HG03045 (cell line): ENCODE results near the gene CYTIP.
A peak's percentile ranks its signal among the peaks of the same experiment; 100 is the strongest.

Experiments
- ATAC-seq: cut with Tn5 transposase; IDR thresholded peaks from one replicate; pipeline ENCODE4 v1.9.1; 2021; ENCODE audit warnings: mild to moderate bottlenecking, moderate library complexity; ENCODE audit not compliant: unreplicated experiment

The CYTIP gene

DNA sequence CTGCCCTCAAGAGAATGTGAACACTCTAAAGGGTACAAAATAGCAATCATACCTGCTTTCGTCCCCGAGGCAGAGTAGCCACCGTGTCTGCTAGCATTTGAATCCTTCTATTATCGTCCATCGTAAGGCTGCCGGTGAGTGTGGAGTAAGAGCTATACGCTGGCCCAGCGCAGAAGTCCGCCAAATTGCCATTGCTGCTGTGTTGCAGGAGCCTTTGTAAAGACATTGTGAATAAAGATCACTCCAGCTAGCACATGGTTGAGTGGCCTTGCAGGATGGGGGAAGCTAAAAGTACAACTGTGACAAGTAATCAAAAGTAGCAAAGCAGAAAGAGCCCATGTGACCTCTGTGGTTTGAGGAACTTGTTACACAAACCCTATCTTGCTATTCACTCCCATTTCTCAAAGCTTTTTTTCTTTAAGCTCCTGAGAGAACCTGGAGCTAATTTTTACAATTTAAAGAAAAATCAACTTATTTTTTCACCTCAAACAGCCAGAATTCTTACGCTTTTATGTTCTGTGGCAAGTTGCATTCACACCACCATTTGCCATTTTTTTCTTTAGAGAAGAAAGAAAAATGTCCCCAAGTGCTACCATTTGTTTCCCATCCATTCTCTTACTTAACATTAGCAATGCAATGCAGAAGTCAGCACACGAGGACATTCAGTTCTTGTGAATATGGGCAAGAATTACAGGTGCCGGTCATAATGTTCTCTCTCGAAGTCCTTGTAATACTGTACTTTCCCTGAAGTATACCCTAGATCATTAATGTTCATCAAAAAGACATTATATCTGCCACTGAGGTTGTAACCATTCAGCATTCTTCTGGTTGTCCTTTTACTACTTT, at the start of gene CYTIP:
CYTIP (minus strand) TSS at position 295 of the 846 bp plus-strand sequence; CDS start at position 226, 69 bp downstream.
- peak; percentile 43 for ATAC-seq

DNA sequence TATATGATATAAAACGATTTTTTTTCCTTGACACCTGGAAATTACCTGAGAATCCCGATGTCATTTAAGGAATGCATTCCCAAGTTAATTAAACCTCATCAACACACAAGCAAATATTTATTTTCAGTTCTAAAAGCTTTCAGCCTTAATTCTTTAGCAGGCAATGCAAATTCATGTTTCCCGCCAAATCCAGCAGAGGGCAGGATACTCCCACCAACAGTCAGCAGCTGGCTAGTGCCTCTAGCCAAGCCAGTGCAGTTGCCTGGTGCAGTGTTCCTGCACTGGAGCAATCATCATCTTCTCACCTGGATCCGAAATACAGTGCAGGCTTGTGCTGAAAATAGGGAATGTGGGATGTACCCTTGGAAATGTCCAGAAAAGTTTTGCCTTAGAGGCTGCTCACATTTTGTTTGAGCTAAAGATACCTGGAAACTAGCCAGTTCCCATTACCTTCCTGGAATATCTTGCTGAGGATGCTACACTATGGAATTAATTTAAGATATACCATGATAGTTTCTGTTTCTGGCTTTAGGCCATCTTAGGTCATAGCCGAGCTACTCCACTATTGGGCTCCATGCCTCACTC, 48.4 kb upstream of the CYTIP start:
- ATAC-seq: peak; percentile 91

DNA sequence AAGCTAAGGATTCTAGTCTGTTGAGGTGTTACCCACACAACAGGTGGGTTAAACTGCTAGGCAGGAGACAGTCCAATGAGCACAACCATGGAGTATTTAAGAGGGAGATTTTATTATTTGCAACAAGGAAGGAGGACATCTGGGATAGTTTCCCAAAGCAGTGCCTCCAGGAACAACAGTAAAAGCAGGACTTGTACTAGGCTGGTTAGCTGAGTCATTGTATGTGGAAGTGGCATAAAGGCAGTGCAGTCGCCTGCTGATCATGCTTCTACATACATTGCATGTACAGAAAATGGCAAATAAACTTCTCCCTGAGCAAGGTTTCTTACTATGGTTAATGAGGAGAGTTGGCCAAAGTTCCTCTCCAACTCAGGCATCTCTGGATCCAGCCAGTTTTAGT, 46.1 kb upstream of the CYTIP start:
- ATAC-seq: no peak

DNA sequence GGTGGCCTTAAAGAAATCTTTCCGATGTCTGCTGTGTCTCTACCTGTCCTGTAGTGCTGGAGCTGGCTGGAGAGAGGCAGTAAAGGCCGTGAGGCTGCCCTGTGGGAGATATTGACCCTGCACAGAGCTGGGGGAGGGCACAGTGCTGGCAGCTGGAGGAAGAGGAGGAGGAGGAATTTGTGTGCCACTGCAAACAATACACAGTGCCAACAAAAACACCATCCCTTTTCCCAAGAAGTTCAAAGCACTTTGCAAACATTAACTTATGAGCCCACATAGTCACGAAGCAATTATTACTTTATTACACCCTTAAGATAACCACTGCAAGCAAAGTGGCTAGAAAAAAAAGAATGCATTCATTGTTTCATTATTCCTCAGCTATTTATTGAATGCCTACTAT, 45.0 kb upstream of the CYTIP start:
- no peak for ATAC-seq

DNA sequence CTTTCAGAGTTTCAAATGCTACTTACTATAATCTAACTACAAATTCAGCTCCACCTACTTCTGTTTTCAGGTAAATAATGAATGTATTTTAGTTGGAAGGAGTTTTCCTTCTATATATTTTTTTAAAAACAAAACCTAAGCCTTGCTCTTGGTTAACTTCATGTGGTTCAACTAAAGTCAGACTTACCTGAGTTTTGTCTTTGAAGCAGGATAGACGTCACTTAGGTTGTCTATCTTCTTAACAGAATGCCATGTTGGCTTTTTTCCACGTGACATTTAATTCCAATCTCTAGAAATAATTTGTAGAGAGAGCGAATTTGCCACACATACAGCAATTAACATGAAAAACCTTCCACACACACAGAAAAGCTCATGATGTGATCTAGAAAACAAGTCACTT, 43.9 kb upstream of the CYTIP start:
- ATAC-seq: no peak

DNA sequence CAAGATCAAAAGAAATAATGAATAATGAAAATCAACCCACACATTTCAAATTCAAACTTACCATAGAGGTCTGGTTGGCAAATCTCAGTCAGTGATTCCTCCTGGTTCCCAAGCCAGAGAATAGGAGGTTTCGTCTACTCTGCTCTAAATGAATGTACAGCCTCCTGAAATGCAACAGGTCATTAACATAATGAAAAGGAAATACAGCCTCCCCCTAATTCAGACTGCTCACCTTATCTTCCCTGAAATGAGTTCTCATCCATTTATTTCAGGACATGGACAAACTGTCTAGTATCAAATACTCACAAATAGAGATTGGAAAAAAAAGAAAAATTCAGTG, 43.4 kb upstream of the CYTIP start:
- no peak for ATAC-seq

DNA sequence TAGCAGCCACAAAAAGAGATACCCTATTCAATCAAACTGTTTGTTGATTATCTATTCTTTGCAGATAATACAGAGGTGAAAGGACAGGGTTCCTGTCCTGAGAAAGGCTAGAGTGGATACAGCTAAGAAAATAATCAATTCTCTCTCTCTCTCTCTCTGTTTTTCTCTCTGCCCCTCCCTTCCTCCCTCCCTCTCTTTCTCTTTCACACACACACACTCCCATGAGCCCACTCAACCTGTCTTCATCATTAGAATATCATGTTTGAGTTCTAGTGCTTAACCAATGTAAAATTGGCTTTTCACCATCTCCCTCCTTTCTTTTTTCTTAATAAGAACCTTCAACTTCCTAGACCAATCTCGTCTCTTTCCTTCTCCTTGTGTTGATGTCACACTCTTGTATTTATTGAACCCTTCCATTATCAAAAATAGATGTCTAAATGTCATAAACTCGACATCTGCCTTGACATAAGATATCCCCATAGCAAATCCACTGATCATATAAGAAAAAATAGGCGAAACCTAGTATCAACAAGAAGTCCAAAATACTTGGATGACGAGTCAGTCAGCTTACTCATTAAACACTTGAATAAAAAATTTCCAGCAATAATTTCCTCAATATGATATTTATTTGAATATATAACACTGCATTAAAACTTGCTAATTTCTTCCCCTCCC, 42.8 kb upstream of the CYTIP start:
- no peak for ATAC-seq

DNA sequence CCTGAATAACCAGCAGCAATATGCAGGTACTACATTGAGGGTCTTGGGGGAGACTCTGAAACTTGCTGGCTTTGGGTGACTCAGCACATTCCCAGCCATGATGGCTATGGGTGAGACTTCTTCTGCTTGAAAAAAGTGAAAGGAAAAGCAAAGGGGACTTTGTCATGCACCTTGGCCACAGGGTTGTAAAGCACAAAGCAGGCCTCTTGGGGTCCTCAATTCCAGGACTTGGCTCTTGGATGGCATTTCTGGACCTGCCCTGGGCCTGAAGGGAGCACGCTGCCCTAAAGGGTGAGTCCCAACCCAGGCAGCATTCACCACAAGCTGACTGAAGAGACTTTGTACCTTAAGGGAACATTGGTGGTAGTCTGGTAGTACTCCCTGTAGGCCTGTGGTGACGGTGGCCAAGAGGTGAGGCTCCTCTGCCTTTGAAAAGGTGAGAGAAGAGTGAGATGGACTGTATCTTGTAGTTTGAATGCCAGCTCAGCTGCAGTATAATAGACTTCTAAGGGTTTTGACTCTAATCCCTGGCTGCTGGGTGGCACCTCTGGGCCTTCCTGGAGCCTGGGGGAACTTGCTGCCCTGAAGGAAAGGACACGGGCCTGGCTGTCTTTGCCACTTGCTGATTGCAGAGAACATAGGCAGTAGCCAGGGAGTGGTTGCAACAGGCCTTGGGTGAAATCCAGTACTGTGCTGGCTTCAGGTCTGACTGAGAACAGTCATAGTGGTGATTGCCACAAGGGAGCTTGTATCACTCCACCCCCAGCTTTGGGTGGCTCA, 36.5 kb upstream of the CYTIP start:
- peak; percentile 86 for ATAC-seq

DNA sequence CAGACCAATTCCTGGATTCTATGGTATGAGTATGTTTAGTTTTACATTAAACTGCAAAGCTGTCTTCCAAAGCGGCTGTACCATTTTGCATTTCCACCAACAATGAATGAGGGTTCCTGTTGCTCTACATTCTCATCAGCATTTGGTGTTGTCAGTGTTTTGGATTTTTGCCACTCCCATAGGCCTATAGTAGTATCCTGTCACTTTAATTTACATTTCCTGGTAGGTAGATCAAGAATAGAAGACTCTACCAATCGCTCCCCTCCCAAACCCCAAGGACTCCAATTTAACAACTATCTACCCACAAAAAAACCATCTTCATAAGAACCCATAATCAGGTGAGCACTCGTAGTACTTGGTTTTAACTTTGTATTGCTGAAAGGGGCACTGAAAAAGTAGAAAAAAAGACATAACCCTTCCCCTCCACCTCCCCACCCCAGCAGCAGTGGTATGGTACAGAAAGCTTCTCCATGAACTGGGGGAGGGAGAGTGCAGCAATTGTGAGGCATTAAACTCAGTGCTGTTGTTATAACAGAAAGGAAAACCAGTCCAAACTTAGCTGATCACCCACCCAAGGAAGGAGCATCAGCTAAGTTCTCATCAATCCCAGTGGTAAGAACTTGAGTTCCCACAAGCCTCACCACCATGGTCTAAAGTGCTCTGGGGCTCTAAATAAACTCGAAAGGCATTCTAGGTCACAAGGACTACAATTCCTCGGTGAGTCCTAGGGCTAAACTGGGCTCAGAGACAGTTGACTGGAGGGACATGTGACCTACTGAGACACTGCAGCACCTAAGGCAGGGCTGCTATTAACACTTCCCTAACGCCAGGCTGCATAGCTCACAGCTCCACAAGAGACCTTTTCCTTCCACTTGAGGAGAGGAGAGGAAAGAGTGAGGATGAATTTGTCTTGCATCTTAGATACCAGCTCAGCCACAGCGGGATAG, 35.5 kb upstream of the CYTIP start:
- ATAC-seq: peak; percentile 50

DNA sequence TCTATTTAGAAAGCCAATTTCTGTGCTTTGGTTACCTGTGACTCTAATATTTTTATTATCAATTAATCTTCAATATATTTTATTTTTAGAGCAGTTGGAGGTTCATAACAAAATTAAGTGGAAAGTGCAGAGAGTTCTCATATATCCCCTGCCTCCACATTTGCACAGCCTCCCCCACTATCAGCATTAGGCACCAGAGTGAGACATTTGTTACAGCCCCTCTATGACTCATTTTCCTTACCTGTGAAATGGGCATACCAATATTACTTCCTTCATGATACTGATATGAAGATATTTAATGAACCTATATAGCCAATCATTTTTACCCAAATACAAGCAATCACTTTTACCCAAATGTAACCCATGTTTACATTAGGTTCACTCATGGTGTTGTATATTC, 34.0 kb upstream of the CYTIP start:
- ATAC-seq: no peak

DNA sequence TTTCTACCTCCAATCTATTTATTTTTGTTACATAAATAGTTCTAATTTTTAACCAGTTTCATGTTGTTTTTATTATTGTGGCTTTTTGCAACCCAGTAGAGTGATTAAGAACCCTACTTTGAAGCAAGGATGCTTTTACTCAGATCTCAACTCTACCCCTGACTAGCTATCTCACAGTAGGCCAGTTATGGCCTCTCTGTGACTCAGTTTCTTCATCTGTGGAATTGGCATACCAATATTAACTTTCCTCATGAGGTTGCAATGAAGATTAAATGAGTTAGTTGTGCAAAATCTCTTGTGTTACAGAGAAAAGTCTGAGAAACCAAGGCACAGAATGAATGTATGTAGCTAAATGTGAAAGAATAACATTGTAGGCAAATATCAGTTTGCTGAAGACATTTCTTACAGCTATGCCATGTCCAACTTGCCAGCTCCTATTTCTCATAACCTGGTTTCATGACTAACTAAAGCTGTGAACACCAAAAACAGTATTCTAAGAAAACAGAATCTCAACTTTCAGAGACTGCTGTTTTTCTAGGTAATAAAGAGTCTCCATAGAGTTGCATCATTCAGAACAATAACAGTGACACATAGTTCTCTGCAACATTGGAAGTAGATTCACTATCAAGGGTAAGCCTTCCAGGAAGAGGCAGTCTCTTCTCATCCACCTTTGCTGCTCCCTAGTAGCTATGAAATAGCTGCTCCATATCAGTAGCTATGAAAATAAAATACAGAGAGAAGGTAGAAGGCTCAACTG, 33.2 kb upstream of the CYTIP start:
- no peak for ATAC-seq

DNA sequence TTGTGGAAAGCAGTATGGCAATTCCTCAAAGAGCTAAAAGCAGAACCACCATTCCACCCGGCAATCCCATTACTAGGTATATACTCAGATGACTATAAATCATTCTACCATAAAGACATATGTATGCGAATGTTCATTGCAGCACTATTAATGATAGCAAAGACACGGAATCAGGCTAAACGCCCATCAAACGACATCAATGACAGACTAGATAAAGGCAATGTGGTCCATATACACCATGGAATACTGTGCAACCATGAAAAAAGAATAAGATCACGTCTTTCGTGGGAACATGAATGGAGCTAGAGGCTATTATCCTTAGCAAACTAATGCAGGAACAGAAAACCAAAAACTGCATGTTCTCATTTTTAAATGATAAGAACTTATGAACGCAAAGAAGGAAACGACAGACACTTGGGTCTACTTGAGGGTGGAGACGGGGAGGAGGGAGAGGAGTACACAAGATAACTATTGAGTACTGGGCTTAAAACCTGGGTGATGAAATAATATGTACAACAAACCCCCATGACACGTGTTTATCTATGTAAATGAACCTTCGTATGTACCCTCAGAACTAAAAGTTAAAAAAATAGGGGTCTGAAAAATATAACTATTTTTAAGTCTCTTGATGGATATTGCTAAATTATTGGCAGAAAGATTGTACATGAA, 32.0 kb upstream of the CYTIP start:
- ATAC-seq: no peak

DNA sequence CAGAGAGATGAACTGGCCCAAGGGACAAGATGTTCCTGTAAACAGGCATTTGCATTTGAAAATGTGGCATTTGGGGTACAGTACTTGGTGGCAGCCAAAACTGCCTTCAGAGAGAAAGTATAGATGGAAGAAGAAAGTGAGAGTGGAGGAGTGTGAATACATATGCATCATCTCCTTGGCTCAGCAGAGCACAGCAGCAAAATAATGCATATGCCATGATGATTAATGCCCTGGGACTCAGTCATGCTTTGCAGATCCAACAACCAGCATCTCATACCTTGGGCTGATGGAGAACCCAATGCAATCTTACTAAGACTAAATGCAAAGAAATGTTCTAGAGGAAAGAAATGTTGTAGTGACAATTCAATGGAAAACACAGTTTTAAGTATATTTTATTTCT, 29.7 kb upstream of the CYTIP start:
- no peak for ATAC-seq

DNA sequence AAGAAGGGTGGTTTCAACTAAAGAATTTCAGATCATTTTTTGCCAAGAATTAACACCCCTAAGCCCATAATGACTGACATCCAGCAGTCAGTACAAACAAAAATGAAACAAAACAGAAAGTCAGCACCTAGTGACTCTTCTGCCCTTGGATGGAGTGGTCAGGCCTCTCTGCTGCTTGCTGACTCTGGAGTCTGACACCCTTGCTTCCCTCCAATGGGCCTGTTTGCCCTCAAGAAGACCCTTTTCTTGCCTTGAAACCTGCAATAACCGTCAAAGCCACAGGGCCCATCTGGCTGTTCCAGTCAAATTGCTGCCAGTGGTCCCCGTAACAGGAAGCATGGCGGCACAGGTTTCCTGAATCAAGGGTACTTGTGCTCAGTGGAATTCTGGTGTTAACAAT, 27.2 kb upstream of the CYTIP start:
- ATAC-seq: peak; percentile 26

DNA sequence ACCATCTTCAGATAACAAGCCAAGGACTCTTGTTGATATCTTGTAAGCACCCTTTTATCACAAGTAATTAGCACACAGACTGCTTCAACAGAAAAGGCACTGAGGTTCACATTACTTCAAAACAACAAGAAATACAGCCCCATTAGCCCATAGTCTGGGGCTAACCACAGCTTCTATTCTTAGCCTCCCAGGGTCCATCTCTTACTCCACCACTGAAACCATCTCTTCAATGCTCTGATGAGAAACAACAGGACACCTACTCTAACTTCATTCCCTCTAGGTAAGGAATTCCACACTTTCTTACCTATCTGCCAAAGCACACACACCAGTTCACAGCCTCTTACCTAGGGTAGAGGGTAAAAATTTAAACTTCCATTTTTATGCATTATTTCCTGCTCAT, 26.4 kb upstream of the CYTIP start:
- peak; percentile 45 for ATAC-seq

DNA sequence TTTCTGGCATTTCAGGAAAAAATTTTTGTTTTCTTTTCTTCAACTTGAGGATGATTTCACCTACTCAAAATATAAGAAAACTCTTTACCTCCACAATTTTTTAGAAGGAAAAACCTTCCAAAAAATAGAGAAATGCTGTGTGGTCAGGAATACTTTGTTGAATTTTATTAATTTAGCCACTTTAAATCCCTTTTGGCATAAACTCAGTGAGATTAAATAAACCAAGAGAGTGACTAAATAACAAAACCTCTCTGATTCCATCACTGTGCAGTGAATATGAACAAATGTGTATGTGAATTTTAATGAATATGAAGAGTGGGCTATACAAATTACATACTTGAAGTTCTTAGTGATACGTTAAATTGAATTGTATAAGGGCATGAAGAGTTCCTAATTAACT, 25.8 kb upstream of the CYTIP start:
- ATAC-seq: no peak

DNA sequence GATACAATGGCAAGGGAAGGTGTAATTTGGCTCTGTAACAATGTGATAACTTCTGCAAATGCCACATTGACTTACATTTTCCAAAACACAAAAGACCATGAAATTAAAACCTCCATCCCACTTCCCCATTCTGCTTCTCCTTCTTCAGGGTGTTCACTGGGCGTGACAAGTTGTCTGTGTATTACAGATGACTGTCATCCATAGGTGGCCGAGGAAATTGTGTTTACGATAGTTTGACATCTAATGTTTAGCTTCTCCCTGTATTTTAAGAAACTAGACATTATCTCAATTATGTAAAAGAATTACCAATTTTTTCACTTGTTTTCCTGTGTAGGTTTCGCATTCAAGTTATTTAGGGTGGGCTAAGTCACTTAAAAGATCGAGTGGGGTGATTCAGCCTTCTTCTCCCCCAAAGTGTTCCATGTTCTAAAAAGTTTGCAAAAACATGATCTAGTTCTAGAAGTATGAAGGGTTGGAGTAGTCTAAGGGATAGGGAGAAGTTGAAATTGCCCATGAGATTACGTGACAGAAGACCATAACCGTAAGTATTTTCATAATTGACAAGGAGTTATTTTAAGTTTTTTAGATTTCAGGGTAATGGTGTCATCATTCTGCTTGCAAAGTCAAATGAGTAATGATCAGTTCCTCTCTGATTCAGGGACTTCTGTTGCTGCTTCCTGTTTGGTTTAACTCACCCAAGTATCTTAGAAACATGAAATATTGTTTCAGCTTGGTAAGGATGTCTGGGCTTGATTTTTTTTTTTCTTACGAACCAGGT, 25.2 kb upstream of the CYTIP start:
- ATAC-seq: peak; percentile 81

DNA sequence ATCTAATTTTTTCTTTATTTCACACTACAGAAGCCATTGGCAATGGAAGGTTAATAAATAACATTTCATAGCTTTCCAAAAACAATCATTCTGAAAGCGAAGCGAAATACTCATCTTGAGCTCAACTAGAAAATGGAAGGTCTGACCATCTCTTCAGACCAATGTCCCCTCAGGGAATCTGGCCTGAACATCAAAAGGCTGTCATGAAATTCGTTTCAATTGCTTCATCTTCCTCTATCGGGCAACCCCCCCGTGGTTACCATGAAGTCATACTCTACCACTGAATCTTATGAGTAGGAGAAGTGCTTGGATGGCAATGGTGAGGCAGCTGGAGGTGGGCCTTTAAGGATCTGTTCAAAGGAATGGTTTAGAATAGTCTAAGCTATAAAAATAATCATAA, 22.9 kb upstream of the CYTIP start:
- ATAC-seq: peak; percentile 17
